Skin epidermis (tissue), 12 donors: Measurements from ENCODE around the gene CSMD2.
A peak's percentile ranks its signal among the peaks of the same experiment; 100 is the strongest.

Experiments
- H3K27ac ChIP-seq, 21 experiments: fragments of 200-600 bp; sonication (generic) in 11 of 21; one replicate each; pipeline ENCODE4 v1.5.0; 2020; ENCODE audit warnings: mild to moderate bottlenecking in 3 of 21, inconsistent platforms in 2 of 21, moderate library complexity in 2 of 21
- H3K4me3 ChIP-seq, 7 experiments: fragments of 200-600 bp; sonication (generic) in 2 of 7; one replicate each; pipeline ENCODE4 v1.5.0; 2020; ENCODE audit warnings: inconsistent platforms in 2 of 7, mild to moderate bottlenecking in 2 of 7, moderate library complexity in 1 of 7

Gene CSMD2

GRCh38 chr1:33465316-33465715, 699.7 kb downstream of the CSMD2 start:
- no peak overlapping the region for H3K4me3 ChIP-seq
- H3K27ac ChIP-seq, result peak overlapping the region in 1 of 21 experiments; percentile 16

GRCh38 chr1:33464552-33464951, 700.5 kb downstream of the CSMD2 start:
- H3K4me3 ChIP-seq, result no peak overlapping the region

More at GRCh38 chr1:33464552-33464951, 700.5 kb downstream of the CSMD2 start:
- H3K27ac ChIP-seq, result no peak overlapping the region
